NB4 (cell line): Measurements from ENCODE around the gene MYBPHL.

Experiments
- DNase-seq: peaks from one replicate; pipeline ENCODE4 v3.0.0; 2010; ENCODE audit warnings: low read depth
- H3K4me3 ChIP-seq: one replicate; pipeline ENCODE4 v1.5.1; 2011; ENCODE audit warnings: mild to moderate bottlenecking, low read depth, low read length, moderate library complexity
- CTCF ChIP-seq: IDR thresholded peaks from one replicate; pipeline ENCODE4 v1.5.1; 2012; ENCODE audit warnings: low read depth, low read length
- MAX ChIP-seq: IDR thresholded peaks from 2 replicates; pipeline ENCODE4 v1.6.1; 2011; ENCODE audit warnings: low read depth, low read length
- MYC ChIP-seq: IDR thresholded peaks from 2 replicates; pipeline ENCODE4 v1.6.1; 2011; ENCODE audit warnings: low read depth, low read length
- POLR2A ChIP-seq: IDR thresholded peaks from 2 replicates; pipeline ENCODE4 v1.6.1; 2011; ENCODE audit warnings: mild to moderate bottlenecking; ENCODE audit not compliant: insufficient read length; ENCODE audit errors: extremely low read depth

Gene MYBPHL

DNA sequence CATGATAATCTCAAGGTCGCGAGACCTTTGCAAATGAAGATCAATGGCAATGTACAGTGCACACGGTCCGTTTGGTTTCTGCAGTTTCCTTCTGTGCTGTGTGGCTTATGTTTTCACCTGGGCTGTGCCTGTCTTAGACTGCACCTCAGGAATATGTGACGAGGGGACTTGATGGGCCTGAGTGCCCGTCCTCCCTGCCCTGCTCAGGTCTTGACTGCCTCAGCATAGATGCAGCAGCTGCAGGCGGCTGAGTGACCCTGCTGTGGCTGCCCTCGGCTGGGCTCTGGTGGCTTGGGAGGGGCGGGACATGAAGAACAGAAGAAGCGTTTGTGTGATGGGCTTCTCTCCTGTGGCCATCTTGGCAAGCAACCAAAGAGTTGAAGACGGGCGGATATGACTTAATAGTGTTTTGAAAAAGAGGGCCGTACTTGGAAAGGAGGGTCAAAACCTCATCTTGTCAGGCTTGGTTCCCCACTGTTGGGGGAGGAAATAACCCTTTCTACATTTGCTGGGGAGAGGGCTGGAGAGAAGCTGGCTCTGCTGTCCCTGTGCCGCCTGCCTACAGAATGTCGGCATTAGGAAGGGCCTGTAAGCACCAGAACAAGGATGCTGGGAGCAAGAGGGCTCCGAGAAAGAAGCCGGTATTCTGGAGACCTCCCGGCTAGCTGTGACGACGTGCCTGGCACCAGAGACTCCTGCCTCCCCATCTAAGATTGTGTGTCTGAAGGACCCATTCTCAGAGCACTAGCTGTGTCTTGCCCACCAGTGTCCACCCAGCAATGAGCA, 7.1 kb downstream of the MYBPHL start:
- DNase-seq = no peak
- TF ChIP-seq MYC = no peak
- no peak overlapping the region for H3K4me3 ChIP-seq

- no peak for DNase-seq
- TF ChIP-seq MAX = peak; percentile 45; the same call in 1 of the 2 replicates
- no peak for TF ChIP-seq MYC
- no peak overlapping the region for H3K4me3 ChIP-seq
These were observed 7.9 kb downstream of the MYBPHL start for GRCh38 chr1:109298666-109299557.

GRCh38 chr1:109296782-109297181, 10.0 kb downstream of the MYBPHL start:
- no peak overlapping the region for H3K4me3 ChIP-seq
- TF ChIP-seq POLR2A (no peak), MYC (no peak), MAX (no peak), CTCF (no peak)
- no peak for DNase-seq

- no peak for DNase-seq
- TF ChIP-seq MAX (no peak), POLR2A (no peak)
These were observed 10.9 kb downstream of the MYBPHL start for GRCh38 chr1:109295712-109296415.

DNA sequence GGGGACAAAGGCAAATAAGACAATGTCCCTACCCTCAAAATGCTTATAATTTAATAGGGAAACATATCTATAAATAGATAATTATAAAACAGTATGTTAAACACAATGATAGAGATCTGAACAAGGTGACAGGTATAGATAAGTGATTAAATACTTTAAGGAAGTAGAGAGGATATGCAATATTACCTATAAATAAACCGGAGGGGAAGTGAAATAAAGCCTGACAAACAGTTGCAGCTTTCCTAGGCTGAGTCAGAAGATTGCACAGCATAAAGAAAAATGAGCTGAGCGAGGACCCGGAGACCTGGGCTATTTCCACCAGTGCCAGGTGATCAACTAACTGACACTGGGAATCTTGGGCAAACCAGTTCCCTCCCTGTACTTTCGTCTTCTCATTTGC, 12.3 kb downstream of the MYBPHL start:
- TF ChIP-seq CTCF (no peak), MAX (no peak), MYC (no peak), POLR2A (no peak)
- DNase-seq = no peak
- H3K4me3 ChIP-seq = no peak overlapping the region

More at GRCh38 chr1:109295712-109296415, 10.9 kb downstream of the MYBPHL start:
- H3K4me3 ChIP-seq = no peak overlapping the region

- no peak overlapping the region for H3K4me3 ChIP-seq
- no peak for DNase-seq
- TF ChIP-seq POLR2A (no peak), MAX (no peak), MYC (no peak)
These were observed 13.8 kb downstream of the MYBPHL start for GRCh38 chr1:109293026-109293425.

DNA sequence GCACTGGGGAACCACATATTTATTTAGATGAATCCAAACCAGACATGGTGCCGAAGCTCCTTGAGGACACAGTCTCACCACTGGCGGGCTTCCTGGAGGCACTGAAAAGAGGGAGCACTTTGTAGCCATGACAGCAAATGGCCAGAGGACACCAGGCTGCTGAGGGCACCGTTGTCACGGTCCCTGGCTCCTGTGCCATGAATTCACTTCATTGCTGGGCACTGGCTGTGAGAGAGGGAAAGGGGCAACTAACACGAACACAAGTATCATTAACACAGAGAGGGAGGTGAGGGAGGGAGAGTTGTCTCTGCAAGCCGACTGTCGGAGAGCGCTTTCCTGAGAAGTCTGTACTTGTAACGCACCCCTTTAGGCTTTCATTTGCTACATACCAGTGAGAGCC, 14.4 kb downstream of the MYBPHL start:
- TF ChIP-seq MYC = no peak
- no peak for TF ChIP-seq CTCF
- TF ChIP-seq MAX = no peak
- no peak for DNase-seq
- H3K4me3 ChIP-seq = no peak overlapping the region
